B cell (primary cell): ENCODE measurements around the gene CD36. TPM values are rescaled to one million over a fixed set of nuclear protein-coding genes. Genes with fewer than 3 reads are reported as not detected.

Experiments used
- ATAC-seq: fragments of 200-7000 bp; cut with Tn5 transposase; one replicate; pipeline ENCODE4 v1.10.0; 2021; ENCODE audit warnings: low read depth, mild to moderate bottlenecking, moderate number of reproducible peaks, moderate library complexity
- CTCF ChIA-PET: fragments of 350-600 bp; sonication (Branson Sonifier 250); formaldehyde crosslinking; loops from one replicate; lab custom pipeline; 2021; ENCODE audit warnings: antibody characterized with exemption, inconsistent platforms; lab: Charles Lee
- POLR2A ChIA-PET: fragments of 350-600 bp; sonication (Branson Sonifier 250); formaldehyde crosslinking; loops from one replicate; lab custom pipeline; 2021; ENCODE audit warnings: antibody characterized with exemption; lab: Charles Lee
- DNase-seq: peaks from one replicate; pipeline ENCODE4 v3.0.0; 2013
- H2AFZ ChIP-seq: 2 replicates; pipeline ENCODE4 v1.6.1; 2012; ENCODE audit warnings: mild to moderate bottlenecking, low read depth, low read length; ENCODE audit not compliant: insufficient read depth, poor library complexity, severe bottlenecking
- H3K27ac ChIP-seq, 2 donors: 1 replicate in 1 of 2; 2 replicates in 1 of 2; pipeline ENCODE4 v1.5.1; 2012 to 2013; ENCODE audit warnings: low read length in 2 of 2, mild to moderate bottlenecking in 2 of 2, moderate library complexity in 1 of 2
- H3K27me3 ChIP-seq, 4 experiments: fragments of 200-600 bp in 1 of 4; sonication (generic) in 1 of 4; replicated peaks in 1 of 4; 1 replicate in 2 of 4; 2 replicates in 2 of 4; pipeline versions ENCODE4 v1.6.1 to v1.7.0; 2013 to 2016; ENCODE audit warnings: low read length in 3 of 4, mild to moderate bottlenecking in 2 of 4, mixed read lengths in 1 of 4, moderate library complexity in 1 of 4; ENCODE audit not compliant: insufficient read depth in 4 of 4, control insufficient read depth in 3 of 4; ENCODE audit errors: control extremely low read depth in 1 of 4
- H3K36me3 ChIP-seq, 2 experiments: replicated peaks in 1 of 2; 1 replicate in 1 of 2; 2 replicates in 1 of 2; pipeline versions ENCODE4 v1.6.1 to v1.7.1; 2013; ENCODE audit warnings: low read length in 1 of 2; ENCODE audit not compliant: insufficient read depth in 2 of 2, control insufficient read depth in 1 of 2; ENCODE audit errors: control extremely low read depth in 1 of 2, extremely low read depth in 1 of 2
- H3K4me1 ChIP-seq, 2 donors: fragments of 200-600 bp in 1 of 2; sonication (generic) in 1 of 2; 1 replicate in 1 of 2; 2 replicates in 1 of 2; pipeline versions ENCODE4 v1.5.1 to v1.6.1; 2013 to 2017; ENCODE audit warnings: low read length in 2 of 2; ENCODE audit not compliant: control insufficient read depth in 2 of 2, insufficient read depth in 2 of 2
- H3K4me2 ChIP-seq: replicated peaks from 2 replicates; pipeline ENCODE3; 2012; ENCODE audit warnings: mild to moderate bottlenecking, low read depth, low read length; ENCODE audit not compliant: poor library complexity, severe bottlenecking
- H3K4me3 ChIP-seq, 5 experiments: fragments of 200-600 bp in 1 of 5; sonication (generic) in 1 of 5; 1 replicate in 3 of 5; 2 replicates in 2 of 5; pipeline versions ENCODE4 v1.5.1 to v1.7.0; 2011 to 2016; ENCODE audit warnings: low read length in 4 of 5, mild to moderate bottlenecking in 4 of 5, low read depth in 2 of 5, control low read depth in 1 of 5, moderate library complexity in 1 of 5; ENCODE audit not compliant: insufficient read depth in 1 of 5; ENCODE audit errors: control extremely low read depth in 1 of 5, extremely low read depth in 1 of 5
- H3K79me2 ChIP-seq: fragments of 200-600 bp; sonication (generic); one replicate; pipeline ENCODE4 v1.6.0; 2016; ENCODE audit warnings: low read length; ENCODE audit not compliant: control insufficient read depth, insufficient read depth
- H3K9ac ChIP-seq: fragments of 200-600 bp; sonication (generic); 2 replicates; pipeline ENCODE4 v1.6.1; 2017; ENCODE audit warnings: mild to moderate bottlenecking, low read length, moderate library complexity
- H3K9me3 ChIP-seq, 3 donors: one replicate each; pipeline versions ENCODE4 v1.6.1 to v1.7.1; 2013; ENCODE audit warnings: low read length in 2 of 3; ENCODE audit not compliant: control insufficient read depth in 2 of 3, insufficient read depth in 1 of 3; ENCODE audit errors: control extremely low read depth in 1 of 3
- H4K20me1 ChIP-seq: 2 replicates; pipeline ENCODE4 v1.6.0; 2012; ENCODE audit warnings: mild to moderate bottlenecking, low read length; ENCODE audit not compliant: insufficient read depth, control insufficient read depth, poor library complexity, severe bottlenecking
- H3K27ac Mint-ChIP-seq: one replicate; pipeline ENCODE4 v1.8.0; 2021; ENCODE audit warnings: mixed read lengths
- H3K27me3 Mint-ChIP-seq: one replicate; pipeline ENCODE4 v1.8.0; 2021; ENCODE audit warnings: mixed read lengths
- H3K4me1 Mint-ChIP-seq: one replicate; pipeline ENCODE4 v1.8.0; 2021; ENCODE audit warnings: mixed read lengths
- H3K4me3 Mint-ChIP-seq: one replicate; pipeline ENCODE4 v1.8.0; 2021; ENCODE audit warnings: mixed read lengths
- H3K9me3 Mint-ChIP-seq: one replicate; pipeline ENCODE4 v1.8.0; 2022; ENCODE audit warnings: mixed read lengths; ENCODE audit not compliant: insufficient read depth
- EZH2 ChIP-seq: IDR thresholded peaks from 2 replicates; pipeline ENCODE4 v1.6.1; 2012; ENCODE audit warnings: borderline replicate concordance, low read depth, mild to moderate bottlenecking, moderate library complexity, low read length; ENCODE audit not compliant: insufficient read depth, poor library complexity, severe bottlenecking
- WGBS: methylation state at CpG from one replicate; pipeline ENCODE4 v1.1.5; 2013; ENCODE audit warnings: missing lambda C conversion rate; ENCODE audit not compliant: insufficient coverage; 5-methylcytosine and 5-hydroxymethylcytosine counted together
- intact Hi-C: fragments of 100-400 bp; cut with micrococcal nuclease; formaldehyde crosslinking; loops from one replicate; pipeline ENCODE4 v1.10.0; 2022
- polyA plus RNA-seq: library from polyadenylated mRNA; depleted of rRNA; stranded (reverse); fragments of >200 nt; gene quantifications from 2 replicates; pipeline ENCODE4 v1.2.3, GENCODE V29; 2012
- total RNA-seq, 2 donors: library from RNA; stranded (reverse); fragments of 120-200 nt in 1 of 2; gene quantifications; 1 replicate in 1 of 2; 2 replicates in 1 of 2; pipeline versions ENCODE4 v1.2.3 to v1.2.4, GENCODE V29; 2013 to 2022
- TF ChIP-seq, protein P1 (sequence below): fragments of 200-600 bp; IDR thresholded peaks from one replicate; pipeline ENCODE4 v1.8.0; 2022; ENCODE audit warnings: antibody characterized with exemption, mild to moderate bottlenecking

Gene CD36
- total and polyA plus RNA-seq, 2 donors (not counting 1 experiment from before 2014, with no cell fraction given): 0.37 to 2.3 TPM

DNA sequence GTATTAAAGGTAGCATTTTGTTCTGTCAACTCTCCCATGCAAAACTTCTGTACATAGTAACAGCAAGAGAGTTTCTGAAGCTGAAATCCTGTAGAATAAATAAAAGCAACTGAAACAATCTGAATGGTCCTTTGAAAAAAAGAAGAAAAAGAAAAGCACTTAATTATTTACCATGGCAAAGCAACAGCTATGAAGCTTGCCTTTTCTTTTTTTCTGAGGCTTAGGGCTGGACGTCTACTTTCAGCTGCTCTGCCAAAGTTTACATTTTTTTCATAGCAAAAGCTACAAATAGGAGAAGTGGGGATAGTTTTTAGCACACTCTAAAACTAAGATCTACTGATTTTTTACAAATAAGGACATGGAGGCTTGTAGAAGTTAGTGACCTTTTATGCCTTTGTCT lies 31.3 kb upstream of the CD36 start:
- ATAC-seq: no peak
- Histone ChIP-seq H3K27me3 (no peaks in the 10 kb centered on the region), H2AFZ (no peak overlapping the region), H4K20me1 (no peaks in the 10 kb centered on the region), H3K4me2 (no peak overlapping the region), H3K79me2 (no peaks in the 10 kb centered on the region), H3K27ac (no peak overlapping the region), H3K9me3 (peaks cover 0 to 2% (median 0%) of the 10 kb centered on the region in 3 donors), H3K4me1 (no peaks in the 10 kb centered on the region), H3K4me3 (no peak overlapping the region), H3K36me3 (no peaks in the 10 kb centered on the region), H3K9ac (no peak overlapping the region)
- no peak overlapping the region for H3K27ac Mint-ChIP-seq
- no peaks in the 10 kb centered on the region for H3K9me3 Mint-ChIP-seq
- ChIA-PET POLR2A (no interaction called here), CTCF (no interaction called here)
- no peak for TF ChIP-seq EZH2
- TF ChIP-seq, protein P1, sequence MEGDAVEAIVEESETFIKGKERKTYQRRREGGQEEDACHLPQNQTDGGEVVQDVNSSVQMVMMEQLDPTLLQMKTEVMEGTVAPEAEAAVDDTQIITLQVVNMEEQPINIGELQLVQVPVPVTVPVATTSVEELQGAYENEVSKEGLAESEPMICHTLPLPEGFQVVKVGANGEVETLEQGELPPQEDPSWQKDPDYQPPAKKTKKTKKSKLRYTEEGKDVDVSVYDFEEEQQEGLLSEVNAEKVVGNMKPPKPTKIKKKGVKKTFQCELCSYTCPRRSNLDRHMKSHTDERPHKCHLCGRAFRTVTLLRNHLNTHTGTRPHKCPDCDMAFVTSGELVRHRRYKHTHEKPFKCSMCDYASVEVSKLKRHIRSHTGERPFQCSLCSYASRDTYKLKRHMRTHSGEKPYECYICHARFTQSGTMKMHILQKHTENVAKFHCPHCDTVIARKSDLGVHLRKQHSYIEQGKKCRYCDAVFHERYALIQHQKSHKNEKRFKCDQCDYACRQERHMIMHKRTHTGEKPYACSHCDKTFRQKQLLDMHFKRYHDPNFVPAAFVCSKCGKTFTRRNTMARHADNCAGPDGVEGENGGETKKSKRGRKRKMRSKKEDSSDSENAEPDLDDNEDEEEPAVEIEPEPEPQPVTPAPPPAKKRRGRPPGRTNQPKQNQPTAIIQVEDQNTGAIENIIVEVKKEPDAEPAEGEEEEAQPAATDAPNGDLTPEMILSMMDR: no peak
- H3K27me3 Mint-ChIP-seq: no peaks in the 10 kb centered on the region
- no CpG with 5 or more reads among the region's 1 CpG for WGBS
- no peak overlapping the region for H3K4me3 Mint-ChIP-seq
- no peak for DNase-seq
- H3K4me1 Mint-ChIP-seq: no peaks in the 10 kb centered on the region
- intact Hi-C loops: no loop called here

DNA sequence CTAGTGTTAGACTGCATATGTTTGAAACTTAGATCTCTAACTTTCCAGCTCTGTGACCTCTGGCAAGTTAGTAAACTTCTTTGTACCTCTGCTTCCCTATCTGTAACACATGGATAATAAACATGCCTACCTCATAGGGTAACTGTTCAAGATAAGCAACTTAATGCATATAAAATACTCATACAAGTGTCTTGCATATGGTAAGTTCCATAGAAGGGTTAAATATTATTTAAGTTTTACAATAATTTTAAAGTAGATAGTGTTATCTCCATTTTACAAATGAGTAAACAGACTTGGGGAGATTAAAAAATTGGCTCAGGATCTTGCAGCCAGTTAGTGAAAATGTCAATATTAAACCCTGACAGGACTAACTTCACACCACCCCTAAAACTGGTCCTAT lies 30.1 kb upstream of the CD36 start:
- no peak for ATAC-seq

More for the DNA sequence above, 30.1 kb upstream of the CD36 start:
- no peak for TF ChIP-seq EZH2
- TF ChIP-seq, protein P1: no peak
- H3K9me3 ChIP-seq: peaks cover 0 to 2% (median 0%) of the 10 kb centered on the region in 3 donors
- no peaks in the 10 kb centered on the region for H4K20me1 ChIP-seq
- no peak overlapping the region for H3K4me2 ChIP-seq
- H3K4me1 ChIP-seq: no peaks in the 10 kb centered on the region
- Mint-ChIP-seq H3K9me3 (no peaks in the 10 kb centered on the region), H3K27ac (no peak overlapping the region), H3K4me3 (no peak overlapping the region), H3K4me1 (no peaks in the 10 kb centered on the region), H3K27me3 (no peaks in the 10 kb centered on the region)
- no peaks in the 10 kb centered on the region for H3K36me3 ChIP-seq
- DNase-seq: no peak
- CTCF ChIA-PET: no interaction called here
- H3K27me3 ChIP-seq: no peaks in the 10 kb centered on the region
- no peak overlapping the region for H3K9ac ChIP-seq
- H3K4me3 ChIP-seq: no peak overlapping the region
- H2AFZ ChIP-seq: no peak overlapping the region
- intact Hi-C loops: no loop called here
- POLR2A ChIA-PET: no interaction called here
- no peaks in the 10 kb centered on the region for H3K79me2 ChIP-seq
- H3K27ac ChIP-seq: no peak overlapping the region
